SU-DHL-6 (cell line): Measurements from ENCODE around the gene NDUFA8.

Source experiments
- EZH2phosphoT487 ChIP-seq: fragments of 200-600 bp; sonication (generic), shearing (Covaris generic); conservative IDR thresholded peaks from 2 replicates; pipeline ENCODE4 v1.6.1; 2018; ENCODE audit warnings: mild to moderate bottlenecking, antibody characterized with exemption, low read length, moderate library complexity, mixed read lengths
- TF ChIP-seq, protein P1 (sequence below): fragments of 200-600 bp; sonication (generic); IDR thresholded peaks from one replicate; pipeline ENCODE4 v1.5.1; 2017; ENCODE audit warnings: antibody characterized with exemption, mild to moderate bottlenecking, low read length, moderate library complexity; ENCODE audit not compliant: insufficient read depth, poor library complexity, severe bottlenecking

DNA sequence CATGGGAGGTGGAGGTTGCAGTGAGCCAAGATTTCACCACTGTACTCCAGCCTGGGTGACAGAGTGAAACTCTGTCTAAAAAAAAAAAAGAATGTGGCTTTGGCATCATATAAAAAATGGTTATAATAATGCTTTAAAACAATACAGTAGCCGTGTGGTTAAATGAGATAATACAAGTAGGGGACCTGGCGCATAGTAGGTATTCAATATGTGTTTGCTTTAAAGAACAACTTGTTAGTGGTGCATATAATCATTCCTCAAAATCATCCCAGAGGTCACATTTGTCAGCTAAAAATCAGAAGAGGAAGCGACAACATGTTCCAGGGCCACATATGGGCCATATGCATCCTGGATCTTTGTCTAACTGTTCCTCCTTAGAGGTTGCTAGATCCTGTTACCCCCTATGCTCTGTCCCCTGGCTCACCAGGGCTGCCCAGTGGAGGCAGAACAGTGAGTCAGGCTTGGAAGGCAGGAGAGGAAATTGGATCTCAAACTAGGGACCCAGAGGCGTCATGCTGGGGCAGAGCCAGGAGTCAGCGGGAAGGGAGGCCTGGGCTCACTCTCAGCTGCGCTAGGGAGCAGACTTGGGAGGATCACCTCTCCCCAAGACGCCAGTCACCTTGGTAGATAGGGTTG lies 41.5 kb upstream of the NDUFA8 start:
- TF ChIP-seq, protein P1, sequence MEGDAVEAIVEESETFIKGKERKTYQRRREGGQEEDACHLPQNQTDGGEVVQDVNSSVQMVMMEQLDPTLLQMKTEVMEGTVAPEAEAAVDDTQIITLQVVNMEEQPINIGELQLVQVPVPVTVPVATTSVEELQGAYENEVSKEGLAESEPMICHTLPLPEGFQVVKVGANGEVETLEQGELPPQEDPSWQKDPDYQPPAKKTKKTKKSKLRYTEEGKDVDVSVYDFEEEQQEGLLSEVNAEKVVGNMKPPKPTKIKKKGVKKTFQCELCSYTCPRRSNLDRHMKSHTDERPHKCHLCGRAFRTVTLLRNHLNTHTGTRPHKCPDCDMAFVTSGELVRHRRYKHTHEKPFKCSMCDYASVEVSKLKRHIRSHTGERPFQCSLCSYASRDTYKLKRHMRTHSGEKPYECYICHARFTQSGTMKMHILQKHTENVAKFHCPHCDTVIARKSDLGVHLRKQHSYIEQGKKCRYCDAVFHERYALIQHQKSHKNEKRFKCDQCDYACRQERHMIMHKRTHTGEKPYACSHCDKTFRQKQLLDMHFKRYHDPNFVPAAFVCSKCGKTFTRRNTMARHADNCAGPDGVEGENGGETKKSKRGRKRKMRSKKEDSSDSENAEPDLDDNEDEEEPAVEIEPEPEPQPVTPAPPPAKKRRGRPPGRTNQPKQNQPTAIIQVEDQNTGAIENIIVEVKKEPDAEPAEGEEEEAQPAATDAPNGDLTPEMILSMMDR, result no peak
- no peak for TF ChIP-seq EZH2phosphoT487
